ENCODE measurements around the gene ZNF778.

GRCh38 chr16:89199241-89200123 is 18.0 kb upstream of the ZNF778 start:
- TF ChIP-seq CTCF (IDR thresholded peaks at IDR 0.05; ENCODE audit: insufficient read depth, low read length) (no peak), SPI1 (IDR thresholded peaks at IDR 0.05; ENCODE audit: borderline replicate concordance, low read depth) (no peak), REST (IDR thresholded peaks at IDR 0.05; ENCODE audit: insufficient replicate concordance, low read depth) (no peak), POLR2AphosphoS5 (IDR thresholded peaks at IDR 0.05; ENCODE audit: low read depth) (no peak)

All from HL-60 (cell line).